Activated naive CD4-positive, alpha-beta T cell treated with anti-CD3 and anti-CD28 coated beads, Interleukin-2, amount 50 U/mL, for 24 hours (primary cell): ENCODE data around the gene TBCE.

ENCODE experiments used
- H3K27ac Mint-ChIP-seq: one replicate; pipeline ENCODE4 v1.8.0; 2021; ENCODE audit warnings: mild to moderate bottlenecking, mixed read lengths
- H3K27me3 Mint-ChIP-seq: one replicate; pipeline ENCODE4 v1.8.0; 2021; ENCODE audit warnings: mixed read lengths
- H3K36me3 Mint-ChIP-seq: one replicate; pipeline ENCODE4 v1.8.0; 2021; ENCODE audit warnings: mixed read lengths
- H3K4me1 Mint-ChIP-seq: one replicate; pipeline ENCODE4 v1.8.0; 2021; ENCODE audit warnings: mixed read lengths
- H3K4me3 Mint-ChIP-seq: one replicate; pipeline ENCODE4 v1.8.0; 2021; ENCODE audit warnings: mild to moderate bottlenecking, mixed read lengths
- H3K9me3 Mint-ChIP-seq: one replicate; pipeline ENCODE4 v1.8.0; 2021; ENCODE audit warnings: mixed read lengths

The TBCE gene

DNA sequence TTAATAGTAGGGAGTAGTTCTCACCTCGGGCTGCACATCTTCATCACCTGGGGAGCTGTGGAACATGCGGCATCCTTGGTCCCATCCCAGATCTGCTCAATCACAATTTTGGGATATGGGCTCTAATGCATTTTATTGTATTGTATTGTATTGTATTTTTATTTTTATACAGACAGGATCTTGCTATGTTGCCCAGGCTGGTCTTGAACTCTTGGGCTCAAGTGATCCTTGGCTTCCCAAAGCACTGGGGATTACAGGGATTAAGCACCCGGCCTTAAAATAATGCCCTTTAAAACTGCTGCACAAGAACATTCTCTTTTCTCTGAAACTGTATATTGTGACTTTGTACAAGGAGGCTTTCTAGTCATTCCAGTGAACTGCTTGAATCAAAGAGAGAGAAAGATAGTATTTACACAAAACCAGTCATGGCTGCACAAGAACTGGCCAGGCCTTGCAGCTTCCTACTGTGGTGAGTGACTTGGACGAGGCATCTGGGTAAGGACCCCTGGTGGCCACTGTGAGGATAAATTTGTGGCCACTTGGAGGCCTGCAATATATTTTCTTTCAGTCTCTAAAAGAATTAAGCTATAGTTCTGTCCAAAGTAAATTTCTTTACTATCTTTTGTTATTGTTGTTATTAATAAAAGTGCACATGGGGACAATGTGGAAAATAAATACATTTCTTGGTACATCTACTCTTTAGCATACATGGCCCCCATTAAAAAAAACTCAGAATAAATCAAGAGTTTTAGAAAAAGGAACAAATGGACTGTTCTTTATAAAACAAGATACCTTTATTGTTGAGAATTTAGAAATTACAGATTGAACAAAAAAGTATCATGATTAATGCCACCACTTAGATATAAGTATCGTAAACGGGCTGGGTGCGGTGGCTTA, 48.0 kb downstream of the TBCE start:
- Mint-ChIP-seq H3K36me3 (no peaks in the 10 kb centered on the region), H3K27ac (no peak overlapping the region), H3K4me3 (no peak overlapping the region), H3K9me3 (no peaks in the 10 kb centered on the region), H3K4me1 (peaks cover 11% of the 10 kb centered on the region), H3K27me3 (no peaks in the 10 kb centered on the region)

DNA sequence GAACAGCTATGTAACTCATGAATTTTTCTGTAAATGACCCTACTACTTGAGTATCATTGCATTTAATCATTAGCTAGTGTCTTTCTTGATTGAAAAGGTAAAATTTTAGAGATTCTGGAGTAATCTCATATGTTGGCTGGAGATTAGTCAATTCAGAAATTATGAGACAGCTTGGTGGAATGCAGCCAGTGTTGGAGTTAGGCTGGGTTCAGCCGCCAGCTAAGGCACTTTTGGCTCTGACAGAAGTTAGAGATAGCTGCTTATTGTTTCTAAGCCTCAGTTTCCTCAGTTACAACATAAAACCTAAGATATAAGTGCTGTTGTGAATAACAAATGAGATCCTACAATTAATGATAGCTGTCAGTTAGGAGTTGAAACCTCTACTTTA, 49.4 kb downstream of the TBCE start:
- Mint-ChIP-seq H3K36me3 (no peaks in the 10 kb centered on the region), H3K27ac (no peak overlapping the region), H3K9me3 (no peaks in the 10 kb centered on the region), H3K4me1 (peaks cover 8% of the 10 kb centered on the region), H3K27me3 (no peaks in the 10 kb centered on the region), H3K4me3 (no peak overlapping the region)

GRCh38 chr1:235417086-235417697, 50.0 kb downstream of the TBCE start:
- peaks cover 9% of the 10 kb centered on the region for H3K4me1 Mint-ChIP-seq
- H3K27ac Mint-ChIP-seq: no peak overlapping the region
- no peaks in the 10 kb centered on the region for H3K36me3 Mint-ChIP-seq
- H3K4me3 Mint-ChIP-seq: no peak overlapping the region
- no peaks in the 10 kb centered on the region for H3K9me3 Mint-ChIP-seq
- H3K27me3 Mint-ChIP-seq: no peaks in the 10 kb centered on the region

- peaks cover 1% of the 10 kb centered on the region for H3K36me3 Mint-ChIP-seq
- H3K4me3 Mint-ChIP-seq: no peak overlapping the region
- no peaks in the 10 kb centered on the region for H3K27me3 Mint-ChIP-seq
- no peaks in the 10 kb centered on the region for H3K9me3 Mint-ChIP-seq
- H3K4me1 Mint-ChIP-seq: peaks cover 30% of the 10 kb centered on the region
- no peak overlapping the region for H3K27ac Mint-ChIP-seq
These were observed 54.5 kb downstream of the TBCE start for GRCh38 chr1:235421751-235422150.

DNA sequence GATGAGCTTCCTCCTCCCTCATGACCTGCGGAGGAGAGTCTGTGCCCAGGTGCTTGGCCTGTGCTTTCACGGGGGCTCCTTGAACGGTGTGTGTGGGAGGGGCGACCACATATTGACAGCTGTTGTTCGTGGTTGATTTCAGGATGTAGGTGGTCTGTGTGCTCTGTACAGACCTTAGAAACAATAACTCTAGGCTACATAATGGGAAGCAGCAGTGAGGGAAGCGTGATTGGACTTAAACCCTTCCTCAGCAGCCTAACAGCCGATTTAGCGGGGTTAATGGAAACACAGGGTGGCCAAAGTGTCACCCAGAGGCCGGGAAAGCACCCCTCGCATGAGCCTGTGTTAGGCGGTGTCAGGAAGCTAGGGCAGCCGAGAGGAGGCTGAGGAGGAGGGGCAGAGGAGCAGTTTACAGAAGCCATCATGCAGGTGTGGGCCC, 56.0 kb downstream of the TBCE start:
- Mint-ChIP-seq H3K27me3 (no peaks in the 10 kb centered on the region), H3K4me1 (peaks cover 30% of the 10 kb centered on the region), H3K36me3 (peaks cover 1% of the 10 kb centered on the region), H3K4me3 (no peak overlapping the region), H3K9me3 (no peaks in the 10 kb centered on the region), H3K27ac (peak overlapping the region; percentile 46)

- Mint-ChIP-seq H3K27me3 (no peaks in the 10 kb centered on the region), H3K4me1 (peaks cover 30% of the 10 kb centered on the region), H3K9me3 (no peaks in the 10 kb centered on the region), H3K36me3 (peaks cover 2% of the 10 kb centered on the region), H3K4me3 (no peak overlapping the region), H3K27ac (no peak overlapping the region)
These were observed 56.9 kb downstream of the TBCE start for GRCh38 chr1:235424092-235424491.

DNA sequence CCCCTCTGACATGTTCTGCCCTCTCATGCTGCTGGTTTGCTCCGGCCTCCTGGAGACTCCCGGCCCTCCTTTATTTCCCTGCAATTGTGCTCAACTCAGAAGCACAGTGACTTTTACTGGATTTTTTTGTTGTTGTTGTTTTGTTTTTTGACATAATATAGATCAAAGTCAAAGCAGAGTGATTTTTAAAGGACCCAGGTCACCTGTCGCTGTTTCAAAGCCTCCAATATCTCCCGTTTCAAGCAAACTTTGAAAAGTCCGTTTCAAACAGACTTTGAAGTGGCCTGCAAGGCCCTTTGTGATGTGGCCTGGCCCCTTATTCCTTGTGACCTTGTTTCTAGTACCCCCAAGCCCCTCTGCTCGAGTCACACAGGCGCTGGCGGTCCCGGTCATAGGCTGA, 58.1 kb downstream of the TBCE start:
- Mint-ChIP-seq H3K4me3 (no peak overlapping the region), H3K9me3 (no peaks in the 10 kb centered on the region), H3K4me1 (peaks cover 30% of the 10 kb centered on the region), H3K36me3 (peaks cover 4% of the 10 kb centered on the region), H3K27ac (no peak overlapping the region), H3K27me3 (no peaks in the 10 kb centered on the region)

DNA sequence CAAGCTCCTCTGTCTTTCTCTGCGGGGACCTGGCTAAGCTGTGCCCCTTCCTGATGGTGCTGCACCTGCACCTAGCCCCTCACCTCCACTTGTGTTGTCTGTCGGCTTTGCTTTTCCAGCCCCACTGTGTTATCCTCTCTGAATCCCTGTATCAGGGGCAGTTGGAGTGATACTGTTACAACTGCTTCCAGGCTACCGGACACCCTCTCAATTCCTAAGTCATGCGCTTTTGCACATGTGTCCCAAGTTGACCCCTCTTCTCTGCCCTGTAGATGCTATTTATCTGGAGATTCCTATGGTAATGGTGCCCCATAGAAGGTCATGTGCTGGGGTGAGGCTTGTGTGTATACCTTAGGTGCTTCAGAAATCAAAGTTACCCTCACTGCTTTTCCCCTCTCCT, 58.9 kb downstream of the TBCE start:
- H3K27me3 Mint-ChIP-seq: no peaks in the 10 kb centered on the region

DNA sequence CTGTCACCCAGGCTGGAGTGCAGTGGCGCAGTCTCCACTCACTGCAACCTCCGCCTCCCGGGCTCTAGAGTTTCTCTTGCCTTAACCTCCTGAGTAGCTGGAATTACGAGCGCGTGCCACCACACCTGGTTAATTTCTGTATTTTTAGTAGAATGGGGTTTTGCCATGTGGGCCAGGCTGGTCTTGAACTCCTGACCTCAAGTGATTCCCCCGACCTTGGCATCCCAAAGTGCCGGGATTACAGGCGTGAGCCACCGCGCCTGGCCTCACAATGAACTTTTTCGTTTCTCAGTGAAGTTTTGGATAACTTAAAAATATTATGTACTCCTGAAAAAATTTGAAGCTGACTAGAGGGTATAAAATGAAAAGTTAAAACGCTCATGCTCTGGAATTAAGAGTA, 59.5 kb downstream of the TBCE start:
- Mint-ChIP-seq H3K27ac (no peak overlapping the region), H3K27me3 (no peaks in the 10 kb centered on the region), H3K36me3 (peaks cover 4% of the 10 kb centered on the region), H3K4me1 (peaks cover 28% of the 10 kb centered on the region), H3K4me3 (no peak overlapping the region), H3K9me3 (no peaks in the 10 kb centered on the region)

More for the DNA sequence above, 58.9 kb downstream of the TBCE start:
- Mint-ChIP-seq H3K9me3 (no peaks in the 10 kb centered on the region), H3K36me3 (peaks cover 4% of the 10 kb centered on the region), H3K27ac (no peak overlapping the region), H3K4me3 (no peak overlapping the region), H3K4me1 (peaks cover 30% of the 10 kb centered on the region)

DNA sequence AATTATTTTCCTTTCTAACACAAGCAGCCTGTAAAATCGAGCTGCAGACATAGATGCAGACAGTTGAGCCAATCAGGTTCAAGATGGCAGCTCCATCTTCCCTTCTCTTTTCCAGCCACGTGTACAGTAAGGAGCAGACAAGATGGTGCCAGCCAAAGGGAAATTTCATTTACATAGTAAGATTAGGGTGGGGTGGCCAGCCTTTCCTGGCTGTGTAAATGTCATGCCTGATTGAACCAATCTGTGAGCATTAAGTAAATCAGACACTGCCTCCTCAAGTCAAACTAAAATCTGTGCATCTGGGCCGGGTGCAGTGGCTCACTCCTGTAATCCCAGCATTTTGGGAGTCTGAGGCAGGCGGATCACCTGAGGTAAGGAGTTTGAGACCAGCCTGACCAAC, 60.2 kb downstream of the TBCE start:
- Mint-ChIP-seq H3K36me3 (peaks cover 4% of the 10 kb centered on the region), H3K4me3 (no peak overlapping the region), H3K4me1 (peaks cover 24% of the 10 kb centered on the region), H3K9me3 (no peaks in the 10 kb centered on the region), H3K27ac (no peak overlapping the region), H3K27me3 (no peaks in the 10 kb centered on the region)

DNA sequence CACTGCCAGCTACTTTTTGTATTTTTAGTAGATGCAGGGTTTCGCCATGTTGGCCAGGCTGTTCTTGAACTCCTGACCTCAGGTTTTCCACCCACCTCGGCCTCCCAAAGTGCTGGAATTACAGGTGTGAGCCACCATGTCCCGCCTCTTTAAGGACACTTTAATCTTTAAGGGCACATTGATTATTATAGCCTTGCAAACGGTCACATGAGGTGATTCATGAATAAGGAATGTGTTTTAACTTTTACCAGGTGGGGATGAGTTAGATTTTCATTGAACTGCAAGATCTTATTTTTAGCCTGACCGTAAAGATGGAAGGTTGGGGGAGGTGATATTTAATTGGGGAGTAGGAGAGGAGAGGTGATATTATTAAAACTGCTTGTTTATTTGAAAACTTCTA, 61.9 kb downstream of the TBCE start:
- Mint-ChIP-seq H3K4me3 (no peak overlapping the region), H3K27ac (no peak overlapping the region), H3K27me3 (no peaks in the 10 kb centered on the region), H3K9me3 (no peaks in the 10 kb centered on the region), H3K4me1 (peaks cover 9% of the 10 kb centered on the region), H3K36me3 (peaks cover 4% of the 10 kb centered on the region)

DNA sequence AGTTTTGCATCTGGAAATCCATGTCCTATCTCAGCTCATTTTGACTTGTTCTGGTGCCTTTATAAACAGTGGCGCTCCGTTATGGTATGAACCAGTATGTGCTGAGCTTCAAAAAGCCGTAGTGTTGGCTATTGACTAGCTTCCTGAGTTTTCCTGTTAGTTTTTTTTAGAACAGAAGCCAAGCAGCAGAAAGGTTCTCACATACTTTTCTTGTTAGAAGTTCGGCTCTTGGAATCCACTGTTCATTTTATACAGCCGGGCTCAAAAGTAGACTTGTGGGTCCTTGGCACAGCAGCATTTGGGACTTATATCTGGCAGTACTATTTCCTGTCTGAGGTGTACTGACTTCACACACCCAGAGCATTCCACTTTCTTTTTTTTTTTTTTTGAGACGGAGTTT, 63.8 kb downstream of the TBCE start:
- Mint-ChIP-seq H3K27ac (no peak overlapping the region), H3K36me3 (peaks cover 4% of the 10 kb centered on the region), H3K4me3 (no peak overlapping the region), H3K27me3 (no peaks in the 10 kb centered on the region), H3K9me3 (no peaks in the 10 kb centered on the region), H3K4me1 (peaks cover under 1% of the 10 kb centered on the region)

- peaks cover 12% of the 10 kb centered on the region for H3K36me3 Mint-ChIP-seq
- no peak overlapping the region for H3K27ac Mint-ChIP-seq
- H3K4me1 Mint-ChIP-seq: no peaks in the 10 kb centered on the region
- H3K9me3 Mint-ChIP-seq: no peaks in the 10 kb centered on the region
- H3K4me3 Mint-ChIP-seq: no peak overlapping the region
- H3K27me3 Mint-ChIP-seq: no peaks in the 10 kb centered on the region
These were observed 66.8 kb downstream of the TBCE start for GRCh38 chr1:235434001-235434400.

- Mint-ChIP-seq H3K4me3 (no peak overlapping the region), H3K36me3 (peaks cover 15% of the 10 kb centered on the region), H3K27ac (no peak overlapping the region), H3K4me1 (no peaks in the 10 kb centered on the region), H3K9me3 (no peaks in the 10 kb centered on the region), H3K27me3 (no peaks in the 10 kb centered on the region)
These were observed 74.0 kb downstream of the TBCE start for GRCh38 chr1:235441159-235441685.

DNA sequence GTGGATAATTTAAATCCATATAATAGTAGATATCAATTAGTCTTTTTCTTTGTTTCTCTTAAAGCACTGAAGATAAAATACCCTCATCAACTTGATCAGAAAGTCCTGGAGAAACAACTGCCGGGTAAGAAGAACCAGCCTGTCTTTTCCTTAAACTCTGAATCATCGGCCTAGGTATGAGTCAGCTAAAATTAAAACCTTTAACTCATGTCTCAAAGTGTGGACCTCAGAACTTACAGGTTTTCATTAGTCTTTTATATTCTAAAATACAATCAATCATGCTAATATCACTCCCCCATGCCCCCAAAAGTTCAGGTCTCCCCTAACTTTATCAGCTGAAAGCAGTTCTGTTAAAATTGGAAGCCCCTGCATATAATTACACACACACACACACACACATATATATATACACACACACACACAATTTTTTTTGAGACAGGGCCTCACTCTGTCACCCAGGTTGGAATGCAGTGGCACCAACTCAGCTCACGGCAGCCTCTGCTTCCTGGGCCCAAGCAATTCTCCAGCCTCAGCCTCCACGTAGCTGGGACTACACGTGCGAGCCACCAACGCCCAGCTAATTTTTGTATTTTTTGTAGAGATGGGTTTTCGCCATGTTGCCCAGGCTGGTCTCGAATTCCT, 75.7 kb downstream of the TBCE start:
- H3K4me3 Mint-ChIP-seq: no peak overlapping the region
- H3K9me3 Mint-ChIP-seq: no peaks in the 10 kb centered on the region
- H3K27me3 Mint-ChIP-seq: no peaks in the 10 kb centered on the region
- H3K36me3 Mint-ChIP-seq: peaks cover 13% of the 10 kb centered on the region
- H3K27ac Mint-ChIP-seq: peak overlapping the region; percentile 46
- no peaks in the 10 kb centered on the region for H3K4me1 Mint-ChIP-seq

DNA sequence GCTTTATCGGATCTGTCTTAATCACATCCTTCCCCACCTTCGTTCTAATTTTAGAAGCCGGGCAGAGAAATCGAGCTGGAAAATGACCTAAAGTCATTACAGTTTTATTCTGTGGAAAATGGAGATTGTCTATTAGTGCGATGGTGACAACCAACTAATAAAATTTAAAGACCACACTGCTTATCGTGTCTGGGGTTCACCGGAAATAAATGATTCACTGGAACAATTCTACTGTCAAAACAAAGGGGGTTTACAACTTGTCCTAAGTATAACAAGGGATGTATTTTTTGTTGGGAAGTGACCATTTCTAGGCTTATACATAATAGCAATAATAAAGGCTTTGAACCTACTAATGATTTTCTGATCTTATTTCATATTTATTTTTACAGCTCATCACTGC, 81.4 kb downstream of the TBCE start:
- peaks cover 9% of the 10 kb centered on the region for H3K36me3 Mint-ChIP-seq
- no peaks in the 10 kb centered on the region for H3K9me3 Mint-ChIP-seq
- no peak overlapping the region for H3K27ac Mint-ChIP-seq
- H3K27me3 Mint-ChIP-seq: no peaks in the 10 kb centered on the region
- no peaks in the 10 kb centered on the region for H3K4me1 Mint-ChIP-seq
- no peak overlapping the region for H3K4me3 Mint-ChIP-seq
